Superior temporal gyrus (tissue), 1 donor: ENCODE results near the gene BTBD9.
A peak's percentile ranks its signal among the peaks of the same experiment; 100 is the strongest.

Source experiments
- DNase-seq: peaks from one replicate; pipeline ENCODE4 v3.0.0-alpha.2; 2016; ENCODE audit errors: extremely low spot score

The BTBD9 gene

DNA sequence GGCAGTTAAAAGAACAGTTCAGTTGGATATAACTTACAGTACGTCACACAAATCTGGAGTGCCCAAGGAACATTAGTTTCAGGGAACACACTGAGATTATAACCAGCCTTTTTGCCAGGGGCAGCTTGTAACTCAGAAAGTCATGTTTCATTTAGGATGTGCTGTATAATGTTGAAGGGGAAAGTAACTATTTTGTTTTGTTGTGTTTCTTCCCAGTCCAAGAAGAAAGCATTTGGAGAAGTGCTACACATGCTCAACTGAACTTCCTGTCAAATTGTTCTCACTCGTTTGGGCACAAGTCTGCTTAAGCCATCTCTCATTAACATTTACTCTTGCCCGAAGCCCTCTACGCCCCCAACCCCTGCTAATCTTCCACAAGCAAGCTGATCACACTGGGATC lies 157.9 kb downstream of the BTBD9 start:
- no peak for DNase-seq

DNA sequence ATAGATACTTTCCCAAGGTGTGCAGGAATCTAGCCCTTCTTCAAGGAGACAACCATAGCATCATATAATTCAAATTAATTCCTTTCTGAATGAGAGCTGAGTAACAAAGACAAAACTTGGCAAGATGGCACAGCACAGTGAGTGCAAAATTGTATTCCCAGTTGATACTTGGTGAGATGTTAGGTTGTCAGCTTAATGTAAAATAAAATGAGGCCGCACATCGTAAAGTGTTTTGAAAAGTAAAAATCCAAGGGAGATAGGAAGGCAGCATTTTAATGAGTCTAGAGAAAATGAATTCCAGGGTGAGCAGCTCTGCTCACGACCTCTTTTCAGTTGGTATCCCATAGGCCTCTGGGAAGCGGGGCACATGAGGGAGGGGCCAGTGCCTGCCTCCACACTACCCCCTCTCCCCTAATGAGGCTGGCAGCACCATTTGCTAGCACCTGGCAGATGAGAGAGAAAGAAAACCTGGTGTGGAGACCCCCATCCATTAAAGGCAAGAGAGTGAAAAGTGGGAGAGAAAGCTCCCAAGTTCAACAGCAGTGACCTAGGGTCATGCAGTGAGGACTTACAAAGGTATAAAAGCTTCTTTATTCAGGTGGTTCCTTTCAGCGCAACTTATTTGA lies 158.4 kb downstream of the BTBD9 start:
- DNase-seq = no peak

DNA sequence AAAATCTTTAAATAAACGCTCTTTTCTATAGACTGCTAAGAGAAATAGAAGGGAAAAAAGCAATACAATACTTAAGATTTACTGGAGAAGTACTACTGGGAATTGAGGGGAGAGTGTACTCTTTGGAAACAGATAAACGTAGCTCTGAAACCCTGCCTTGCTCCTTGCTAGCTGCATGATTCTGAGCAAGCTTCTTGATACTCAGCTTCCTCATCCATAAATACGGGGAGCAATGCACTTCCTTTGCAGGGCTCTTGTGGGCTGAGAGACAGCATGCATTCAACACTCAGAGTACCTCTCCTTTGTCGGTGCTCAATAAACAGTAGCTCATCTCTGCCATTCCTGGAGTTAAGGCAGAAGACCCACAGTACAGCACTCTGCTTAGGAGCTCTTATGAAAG lies 159.7 kb downstream of the BTBD9 start:
- DNase-seq = no peak

DNA sequence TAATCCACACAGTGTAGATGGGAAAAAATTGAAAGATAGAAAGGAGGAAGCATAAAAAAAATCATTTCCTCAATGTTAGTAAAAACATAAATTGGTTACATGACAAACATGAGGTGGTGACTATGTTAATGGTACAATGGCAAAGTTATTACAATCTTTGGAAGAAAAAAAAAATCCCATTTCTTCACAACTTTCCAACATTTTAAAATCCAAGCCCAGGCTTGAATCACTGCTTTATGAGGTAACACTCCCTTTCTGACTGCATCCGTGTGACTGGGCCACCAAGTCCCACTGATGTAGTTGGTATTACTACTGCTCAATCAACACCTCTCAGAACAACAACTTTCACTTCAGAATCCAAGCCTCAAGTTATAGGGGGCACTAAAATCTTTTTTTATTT lies 160.4 kb downstream of the BTBD9 start:
- DNase-seq = no peak

DNA sequence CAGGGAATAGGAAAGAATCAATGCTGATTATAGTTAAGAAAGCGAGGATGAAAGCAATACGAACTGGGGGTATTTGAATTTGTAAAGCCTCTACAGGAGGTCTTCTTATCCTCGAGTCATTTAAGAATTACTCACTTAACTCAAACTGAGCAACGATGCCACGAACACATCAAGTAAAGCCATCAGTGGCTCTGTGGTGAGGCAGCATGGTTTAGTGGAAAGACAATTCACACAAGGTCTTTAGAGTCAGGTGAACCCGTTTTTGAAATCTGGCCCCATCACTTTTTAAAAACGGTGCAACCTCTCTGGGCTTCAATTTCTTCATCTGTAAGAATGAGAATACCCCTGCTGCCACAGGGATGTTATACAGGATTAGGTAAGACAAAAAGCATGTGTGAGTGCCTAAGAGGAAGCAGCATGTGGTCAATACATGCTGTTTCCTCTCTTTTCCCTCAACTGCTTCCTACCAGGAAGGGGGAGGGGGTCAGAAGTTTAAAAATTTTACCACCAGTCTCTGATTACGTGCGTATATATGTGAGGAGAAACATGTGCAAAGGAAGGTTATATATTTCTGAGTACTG lies 162.0 kb downstream of the BTBD9 start:
- DNase-seq = no peak

DNA sequence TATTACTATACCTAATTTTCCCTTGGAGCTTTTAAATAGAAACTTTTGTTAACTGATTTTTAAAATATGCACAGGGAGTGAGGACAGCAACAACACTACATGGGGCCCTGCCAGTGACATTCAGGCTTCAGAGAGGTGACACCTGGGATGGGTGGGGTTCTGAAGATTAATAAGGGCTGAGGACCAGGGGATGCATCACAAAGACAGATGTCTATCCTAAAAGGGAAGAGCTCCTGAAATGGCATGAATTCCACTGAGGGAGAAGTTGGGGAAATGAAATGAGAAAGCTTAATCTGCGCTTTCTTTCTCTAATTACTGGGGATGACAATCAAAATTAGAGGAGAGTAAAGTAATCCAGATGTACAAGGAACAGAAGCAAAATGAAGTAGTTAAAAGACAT lies 162.8 kb downstream of the BTBD9 start:
- no peak for DNase-seq

DNA sequence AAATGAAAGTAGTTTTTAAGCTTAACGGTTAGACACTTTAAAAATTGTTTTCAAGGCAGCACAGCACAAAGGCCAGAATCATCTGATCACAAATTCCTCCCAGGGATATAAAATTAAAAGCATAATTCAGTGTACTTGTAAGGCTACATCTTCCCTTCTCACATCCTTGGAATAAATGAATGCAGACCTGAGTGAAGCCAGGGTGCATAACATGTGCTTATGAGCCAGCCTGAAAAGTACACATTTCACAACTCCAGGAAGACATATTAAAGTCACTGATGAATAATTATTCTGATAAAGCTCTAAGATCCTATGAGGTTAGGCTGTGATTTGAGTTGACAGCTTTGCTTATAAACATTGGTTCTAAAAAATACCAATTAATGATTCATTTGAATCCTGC lies 163.6 kb downstream of the BTBD9 start:
- DNase-seq = no peak

DNA sequence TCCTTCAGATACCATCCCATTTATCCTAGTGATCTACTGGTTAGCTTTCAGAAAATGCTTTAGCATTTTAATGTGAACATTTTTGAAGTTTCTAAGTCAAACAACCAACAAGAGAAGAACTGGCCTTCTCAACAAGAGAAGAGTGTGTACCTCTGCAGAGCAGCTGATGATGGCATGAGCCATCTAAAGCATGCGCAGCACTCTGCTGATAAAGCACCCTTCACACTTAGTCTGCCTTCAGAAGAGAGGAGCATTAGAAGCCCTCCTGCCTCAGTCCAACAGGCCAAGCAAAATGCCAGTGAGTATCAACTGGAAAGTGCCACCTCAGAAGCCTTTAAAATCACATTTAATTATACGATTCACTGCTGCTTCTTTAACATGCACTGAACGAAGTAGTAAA lies 169.2 kb downstream of the BTBD9 start:
- no peak for DNase-seq

DNA sequence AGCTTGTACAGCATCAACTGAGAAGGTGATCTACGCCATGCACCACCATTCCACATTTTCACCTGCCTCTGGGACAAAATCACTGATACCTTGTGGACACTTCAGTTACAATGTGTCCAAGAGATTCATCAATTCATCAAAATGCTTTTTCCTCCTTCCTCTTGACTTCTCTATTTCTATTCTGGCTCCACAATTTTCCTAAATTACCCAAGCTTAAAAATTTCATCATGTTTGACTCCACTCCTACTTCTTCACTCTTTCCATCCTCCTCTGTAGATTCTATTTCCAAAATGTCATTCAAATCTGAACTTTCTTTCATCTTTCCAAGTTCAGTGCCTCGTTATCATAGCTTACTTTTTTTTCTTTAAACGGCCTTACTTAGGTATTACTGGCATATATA lies 172.2 kb downstream of the BTBD9 start:
- no peak for DNase-seq

DNA sequence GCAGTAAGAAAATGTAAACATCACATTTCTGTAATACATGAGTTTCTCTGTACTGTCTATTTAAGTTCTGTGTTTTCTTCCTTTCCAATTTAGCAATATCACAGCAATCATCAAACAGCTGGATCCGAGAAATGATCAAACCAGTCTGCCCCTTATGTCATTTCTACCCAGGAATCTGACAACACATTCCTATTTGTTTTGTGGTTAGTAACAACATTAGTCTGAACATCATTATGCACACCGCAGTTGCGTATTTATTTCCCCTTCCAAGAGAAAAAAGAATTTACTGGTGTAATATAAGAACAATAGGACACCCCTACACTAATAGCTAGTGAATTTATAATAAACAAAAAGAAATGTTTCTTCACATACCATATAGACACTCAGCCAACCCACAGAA lies 179.5 kb downstream of the BTBD9 start:
- DNase-seq = no peak

DNA sequence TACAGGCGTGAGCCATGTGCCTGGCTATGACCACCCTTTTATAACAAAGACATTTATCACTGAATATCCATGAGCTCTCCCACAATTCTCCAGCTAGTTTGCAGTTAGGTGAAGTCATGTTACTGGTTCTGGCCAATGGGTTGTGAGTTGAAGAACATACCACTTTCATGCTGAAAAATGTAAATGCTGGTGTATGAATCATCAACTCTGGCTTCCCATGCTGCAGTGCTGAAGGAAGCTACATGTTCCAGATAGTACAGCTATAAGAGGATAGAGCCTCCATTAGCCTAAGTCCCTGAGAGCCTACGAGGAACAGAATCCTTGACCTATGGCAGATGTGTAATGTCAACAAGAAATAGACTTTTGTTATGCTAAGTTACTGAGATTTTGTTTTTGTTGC lies 180.4 kb downstream of the BTBD9 start:
- DNase-seq = no peak

DNA sequence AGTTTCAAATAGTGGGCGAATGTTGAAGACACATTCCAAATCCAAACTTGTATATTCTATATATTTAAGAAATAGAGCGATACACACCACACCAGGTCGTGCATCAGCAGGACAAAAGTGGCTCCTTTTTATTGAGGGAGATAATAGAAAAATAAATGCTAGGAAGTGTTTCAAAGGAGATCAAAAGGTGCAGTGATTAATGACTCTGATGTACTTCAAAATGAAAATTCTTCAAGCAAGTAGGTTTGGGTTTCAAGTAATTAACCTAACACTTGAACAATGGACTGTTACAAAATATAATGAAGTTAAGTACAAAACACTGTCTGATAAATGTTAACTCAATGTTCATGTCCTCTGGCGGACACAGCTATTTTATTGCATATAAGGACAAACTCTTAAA lies 185.9 kb downstream of the BTBD9 start:
- DNase-seq = no peak

DNA sequence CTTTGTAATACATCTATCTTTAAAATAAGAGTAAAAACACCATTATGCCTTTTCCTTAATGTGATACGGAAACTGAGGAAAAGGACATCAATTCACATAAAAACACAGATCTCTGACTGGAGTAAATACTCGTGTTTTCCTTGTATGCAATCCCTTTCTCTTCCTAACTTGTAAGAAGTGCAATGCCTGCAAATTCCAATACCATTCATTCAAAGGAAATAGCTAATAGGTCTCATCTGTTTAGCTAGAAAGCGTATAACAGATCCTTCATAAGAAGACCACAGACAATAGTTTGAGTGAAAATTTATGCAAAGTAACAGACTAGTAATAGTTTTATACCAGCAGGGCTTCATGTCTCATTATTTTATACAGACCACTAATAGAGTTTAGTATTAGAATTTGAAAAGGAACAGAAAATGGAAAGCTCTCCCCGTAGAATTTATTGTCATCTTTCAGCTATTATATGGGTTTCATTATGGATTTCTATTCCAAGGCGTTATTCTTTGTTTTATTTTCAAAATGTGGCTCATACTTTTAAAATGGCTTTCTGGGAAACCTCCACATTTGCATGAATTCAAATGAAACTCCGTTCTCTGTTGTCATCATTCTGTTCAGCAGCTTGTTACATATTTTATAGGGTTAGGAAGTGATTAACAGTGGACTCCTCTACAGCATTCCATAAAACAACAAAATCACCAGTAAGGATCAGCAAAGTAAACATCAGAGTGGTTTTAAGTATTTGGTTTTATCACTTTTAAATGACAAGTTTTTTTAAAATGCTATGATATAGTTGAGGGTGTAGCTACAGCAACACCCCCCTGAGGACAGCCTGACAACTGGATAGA lies 186.7 kb downstream of the BTBD9 start:
- no peak for DNase-seq

DNA sequence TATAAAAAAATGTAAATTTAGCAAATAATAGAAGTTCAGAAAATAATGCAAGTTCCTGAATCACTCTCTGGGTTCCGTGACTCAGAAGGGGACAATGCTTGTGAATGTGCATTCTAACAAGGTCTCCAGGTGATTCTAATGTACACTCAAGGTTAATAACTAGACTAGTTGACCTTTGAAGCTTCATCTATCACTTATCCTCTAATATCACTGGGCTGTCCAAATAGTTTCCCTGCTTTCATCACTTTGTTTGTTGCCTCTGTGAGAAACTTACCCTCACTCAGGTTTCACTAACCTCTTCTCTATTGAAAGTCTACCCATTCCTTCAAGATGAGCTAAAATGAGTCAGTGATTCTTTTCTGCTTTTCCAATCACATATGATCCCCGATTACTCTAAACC lies 189.0 kb downstream of the BTBD9 start:
- DNase-seq = no peak

DNA sequence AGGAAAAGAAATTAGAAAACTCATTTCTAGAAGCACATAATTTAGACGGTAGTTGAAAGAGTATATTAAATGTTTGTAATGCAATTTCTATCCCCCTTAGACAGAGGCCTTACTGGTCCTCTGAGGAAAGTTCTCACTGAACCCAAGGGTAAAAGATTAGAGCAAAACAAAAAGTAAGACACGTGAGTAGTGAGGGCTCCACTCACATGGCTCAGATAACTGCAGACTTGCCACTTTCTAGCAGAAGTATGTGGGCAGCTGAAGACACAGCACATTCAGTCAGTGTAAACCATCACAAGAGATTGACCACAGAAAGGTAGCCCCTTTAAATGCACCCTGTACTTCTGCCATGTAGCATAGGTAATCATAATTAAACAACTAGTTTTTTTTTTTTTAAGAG lies 193.8 kb downstream of the BTBD9 start:
- DNase-seq = no peak

DNA sequence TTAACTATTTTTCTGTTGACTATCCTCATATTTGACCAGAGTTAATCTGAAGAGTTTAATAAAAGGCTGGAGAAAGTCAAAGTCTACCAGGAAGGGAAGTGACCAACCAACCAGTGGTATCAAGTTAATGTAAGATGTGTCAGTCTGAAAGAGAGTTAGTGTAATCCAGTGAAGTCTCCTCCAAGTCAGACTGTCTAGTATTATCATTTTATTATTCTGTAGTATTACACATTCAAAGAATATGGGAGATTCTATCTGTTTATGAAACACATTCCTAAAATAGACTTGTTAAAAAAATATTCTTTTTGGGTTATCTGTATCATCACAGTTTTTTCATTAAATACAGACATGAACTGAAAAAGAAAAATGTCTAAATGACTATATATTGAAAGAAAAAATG lies 194.4 kb downstream of the BTBD9 start:
- no peak for DNase-seq

DNA sequence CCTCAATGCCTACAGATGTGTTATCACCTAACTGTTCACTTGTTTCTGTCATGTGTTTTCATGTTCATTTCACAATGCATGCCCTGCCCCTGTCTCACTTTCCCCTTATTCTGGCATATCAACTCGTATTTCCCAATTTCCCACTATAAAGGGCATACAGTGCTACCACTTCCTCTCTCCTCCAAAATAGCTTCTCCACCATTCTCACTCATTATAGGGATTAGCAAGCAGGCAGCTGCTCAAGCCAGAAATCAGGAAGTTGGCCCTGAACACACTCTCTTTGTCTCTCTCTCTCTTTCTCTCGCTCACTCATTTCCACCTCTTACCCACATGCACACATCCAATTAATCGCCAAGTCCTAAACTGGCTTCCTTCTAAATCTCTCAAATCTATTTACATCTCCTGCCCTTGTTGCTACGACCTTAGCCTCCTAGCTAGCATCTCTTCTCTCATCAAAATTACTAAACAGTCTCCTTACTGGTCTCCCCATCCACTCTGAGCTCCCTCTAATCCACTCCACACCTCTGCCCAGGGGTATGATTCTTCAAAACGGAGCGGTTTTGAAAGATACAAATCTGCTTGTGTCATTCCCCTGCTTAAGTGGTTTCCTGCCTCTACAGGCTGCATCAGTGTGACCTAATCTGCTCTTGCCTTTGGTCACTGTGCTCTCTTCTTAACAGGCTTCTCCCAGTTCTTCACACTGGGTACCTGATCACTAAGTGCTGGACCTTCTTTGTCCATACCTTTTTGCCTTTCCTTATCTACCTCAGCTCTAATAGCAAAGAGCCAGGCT lies 196.2 kb downstream of the BTBD9 start:
- DNase-seq = peak; percentile 37

DNA sequence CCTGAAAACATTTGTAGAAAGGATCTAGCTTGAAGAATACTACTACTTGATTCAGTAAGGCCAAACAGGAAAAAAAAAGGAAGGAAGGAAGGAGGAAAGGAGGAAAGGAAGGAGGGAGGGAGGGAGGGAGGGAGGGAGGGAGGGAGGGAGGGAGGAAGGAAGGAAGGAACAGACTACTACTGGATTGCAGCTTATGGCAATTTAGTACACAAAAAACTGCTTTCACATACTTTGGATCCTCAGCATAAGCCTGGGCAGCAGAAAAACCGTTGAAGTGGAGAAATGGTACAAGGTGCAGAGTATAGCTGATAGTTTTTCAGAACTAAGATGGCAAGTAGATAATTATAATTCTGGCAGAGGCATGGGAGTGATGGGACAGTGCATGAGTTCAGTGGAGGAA lies 201.6 kb downstream of the BTBD9 start:
- no peak for DNase-seq

DNA sequence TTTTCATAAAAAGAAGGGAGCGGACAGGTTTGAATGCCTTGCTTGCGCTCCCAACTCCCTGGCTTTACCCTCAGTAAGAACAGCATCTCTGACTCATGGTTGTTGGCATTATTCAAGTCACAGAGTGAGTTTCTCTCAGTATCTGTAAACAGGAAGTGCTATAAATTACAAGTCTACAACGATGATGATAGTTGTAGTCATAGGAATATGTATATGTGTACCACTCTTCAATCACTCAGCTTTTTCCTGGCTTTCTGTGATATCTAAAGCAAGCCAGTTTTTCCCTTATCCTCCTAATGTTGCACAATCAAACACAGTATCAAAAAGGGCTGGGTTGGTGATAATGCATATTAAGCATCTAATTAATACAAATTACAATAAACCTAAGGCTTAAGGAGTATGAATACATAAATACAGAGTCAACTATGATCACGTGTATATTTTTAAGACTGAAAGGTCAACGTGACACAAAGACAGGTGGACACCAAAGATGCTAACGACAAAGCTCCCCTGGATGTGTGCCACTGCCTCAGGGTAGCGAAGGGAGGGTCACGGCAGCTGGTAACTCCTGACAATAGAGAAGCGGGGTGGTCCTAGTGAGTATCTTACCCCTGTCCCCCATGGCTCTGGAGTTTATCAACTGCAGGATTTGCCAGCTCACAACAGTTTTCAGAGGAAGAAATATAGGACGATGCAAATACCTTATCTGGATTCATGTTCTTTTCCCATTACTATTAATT lies 202.8 kb downstream of the BTBD9 start:
- peak; percentile 52 for DNase-seq

DNA sequence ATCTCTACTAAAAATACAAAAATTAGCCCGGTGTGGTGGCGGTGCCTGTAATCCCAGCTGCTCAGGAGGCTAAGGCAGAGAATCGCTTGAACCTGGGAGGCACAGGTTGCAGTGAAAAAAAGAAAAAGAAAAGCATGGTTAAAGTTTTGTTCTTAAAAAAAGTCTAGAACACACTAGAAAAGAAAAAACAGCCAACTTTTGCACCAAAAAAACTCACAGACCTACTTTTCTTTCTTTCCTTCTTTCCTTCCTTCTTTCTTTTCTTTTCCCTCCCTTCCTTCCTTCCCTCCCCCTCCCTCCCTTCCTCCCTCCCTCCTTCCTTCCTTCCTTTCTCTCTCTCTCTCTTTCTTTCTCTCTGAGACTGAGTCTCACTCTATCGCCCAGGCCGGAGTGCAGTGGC lies 204.4 kb downstream of the BTBD9 start:
- DNase-seq = no peak

DNA sequence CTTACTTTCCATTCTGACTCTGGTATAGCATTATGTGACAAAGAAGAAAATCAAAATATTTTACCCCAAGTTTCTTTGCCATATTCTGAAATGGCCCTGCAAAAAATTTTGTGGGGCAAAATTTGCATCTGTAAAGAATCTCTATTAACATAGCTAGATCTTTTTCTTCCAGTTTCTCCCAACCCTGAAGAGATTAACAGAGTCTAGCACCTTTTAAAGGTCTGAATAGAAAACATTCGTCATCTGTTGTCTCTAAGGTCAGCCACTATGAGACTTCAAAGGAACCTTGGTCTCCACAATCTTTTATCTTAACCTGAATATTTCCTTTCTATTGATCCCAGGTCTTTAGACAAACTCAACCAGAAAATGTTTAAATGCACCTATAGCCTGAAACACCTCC lies 205.7 kb downstream of the BTBD9 start:
- DNase-seq = no peak

DNA sequence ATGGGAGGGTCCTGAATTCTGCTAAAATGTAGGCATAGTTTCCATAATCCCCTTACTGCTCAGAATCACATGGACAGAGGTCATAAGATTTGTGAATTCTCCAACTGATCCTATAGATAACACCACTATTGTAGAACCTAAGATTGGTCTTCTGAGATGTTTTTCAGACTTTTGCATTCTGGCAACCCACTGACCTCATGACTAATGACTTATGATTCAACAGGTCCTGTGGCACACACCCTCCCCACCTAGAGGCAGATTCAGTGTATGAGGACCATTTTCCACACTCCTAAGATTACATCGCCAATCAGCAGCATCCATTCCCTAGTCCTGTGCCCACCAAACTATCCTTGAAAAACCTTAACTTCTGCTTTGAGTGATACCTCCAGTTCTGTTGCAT lies 207.2 kb downstream of the BTBD9 start:
- no peak for DNase-seq
